GM10248 (cell line): ENCODE measurements around the gene CD74.

ENCODE experiments used
- CTCF ChIA-PET: fragments of 300-600 bp; sonication (Branson Sonifier 250); formaldehyde crosslinking; extraction: SDS; loops from one replicate; lab custom pipeline; 2021; ENCODE audit warnings: antibody characterized with exemption; lab: Yijun Ruan, JAX
- POLR2A ChIA-PET: fragments of 350-650 bp; sonication (Branson Sonifier 250); formaldehyde crosslinking; extraction: SDS; loops from one replicate; lab custom pipeline; 2020; ENCODE audit warnings: antibody characterized with exemption; lab: Yijun Ruan, JAX
- DNase-seq: peaks from one replicate; pipeline ENCODE4 v3.0.0; 2012; ENCODE audit errors: extremely low spot score
- TF ChIP-seq, protein P1 (sequence below): IDR thresholded peaks from 2 replicates; pipeline ENCODE4 v1.5.1; 2012; ENCODE audit warnings: mild to moderate bottlenecking, low read depth; ENCODE audit errors: extremely low read depth, missing control alignments, control extremely low read depth

CD74 gene

GRCh38 chr5:150407096-150407720 is 5.5 kb downstream of the CD74 start:
- CTCF ChIA-PET, result interaction anchor here (1.3 to 14.3 kb wide), 4 partner anchors 9 to 51 kb away, joined by 3 to 222 read pairs (median 6); no protein-coding TSS in a partner anchor
- TF ChIP-seq, protein P1, sequence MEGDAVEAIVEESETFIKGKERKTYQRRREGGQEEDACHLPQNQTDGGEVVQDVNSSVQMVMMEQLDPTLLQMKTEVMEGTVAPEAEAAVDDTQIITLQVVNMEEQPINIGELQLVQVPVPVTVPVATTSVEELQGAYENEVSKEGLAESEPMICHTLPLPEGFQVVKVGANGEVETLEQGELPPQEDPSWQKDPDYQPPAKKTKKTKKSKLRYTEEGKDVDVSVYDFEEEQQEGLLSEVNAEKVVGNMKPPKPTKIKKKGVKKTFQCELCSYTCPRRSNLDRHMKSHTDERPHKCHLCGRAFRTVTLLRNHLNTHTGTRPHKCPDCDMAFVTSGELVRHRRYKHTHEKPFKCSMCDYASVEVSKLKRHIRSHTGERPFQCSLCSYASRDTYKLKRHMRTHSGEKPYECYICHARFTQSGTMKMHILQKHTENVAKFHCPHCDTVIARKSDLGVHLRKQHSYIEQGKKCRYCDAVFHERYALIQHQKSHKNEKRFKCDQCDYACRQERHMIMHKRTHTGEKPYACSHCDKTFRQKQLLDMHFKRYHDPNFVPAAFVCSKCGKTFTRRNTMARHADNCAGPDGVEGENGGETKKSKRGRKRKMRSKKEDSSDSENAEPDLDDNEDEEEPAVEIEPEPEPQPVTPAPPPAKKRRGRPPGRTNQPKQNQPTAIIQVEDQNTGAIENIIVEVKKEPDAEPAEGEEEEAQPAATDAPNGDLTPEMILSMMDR, result no peak
- POLR2A ChIA-PET, result interaction anchor here (0.6 to 2.1 kb wide), 6 partner anchors 9 to 630 kb away, joined by 3 to 13 read pairs (median 4); no protein-coding TSS in a partner anchor
- no peak for DNase-seq

GRCh38 chr5:150406723-150407095 is 6.0 kb downstream of the CD74 start:
- no peak for DNase-seq
- ChIA-PET POLR2A (interaction anchor here (0.6 to 2.1 kb wide), 4 partner anchors 8 to 630 kb away, joined by 3 to 13 read pairs (median 4); no protein-coding TSS in a partner anchor), CTCF (interaction anchor here (1.3 to 14.3 kb wide), 4 partner anchors 8 to 52 kb away, joined by 3 to 222 read pairs (median 6); no protein-coding TSS in a partner anchor)
- TF ChIP-seq, protein P1, result no peak

DNA sequence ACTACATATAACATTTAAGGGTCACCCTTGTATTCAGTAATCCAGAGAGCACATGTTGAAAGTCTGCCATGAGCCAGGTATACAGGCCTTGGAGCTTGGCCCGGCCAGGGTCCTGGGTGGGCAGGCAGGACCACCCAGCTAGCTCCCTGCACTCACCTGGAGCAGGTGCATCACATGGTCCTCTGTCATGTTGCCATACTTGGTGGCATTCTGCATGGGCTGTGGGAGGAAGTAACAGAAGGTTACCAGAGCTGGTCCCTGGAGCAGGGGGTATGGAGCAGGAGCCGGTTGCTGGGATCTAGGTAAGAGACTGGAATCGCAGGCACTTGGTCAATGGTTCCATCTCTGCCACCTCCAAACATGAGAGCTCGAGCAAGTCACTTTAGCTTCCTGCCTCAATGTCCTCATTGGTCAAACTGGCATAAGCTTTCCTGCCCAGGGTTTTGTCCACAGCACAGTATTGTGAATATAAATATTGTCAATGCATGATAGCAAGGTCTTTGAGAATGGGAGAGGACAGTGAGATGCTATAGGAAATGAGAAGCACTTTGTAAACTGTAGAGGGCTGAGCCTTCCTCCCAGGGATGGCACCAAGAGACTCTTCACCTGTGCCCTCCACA is 6.5 kb downstream of the CD74 start:
- TF ChIP-seq, protein P1, result no peak
- DNase-seq, result no peak
- ChIA-PET POLR2A (interaction anchor here (0.6 to 2.1 kb wide), 4 partner anchors 8 to 629 kb away, joined by 3 to 13 read pairs (median 4); no protein-coding TSS in a partner anchor), CTCF (interaction anchor here (1.0 to 14.3 kb wide), 5 partner anchors 8 to 52 kb away, joined by 3 to 222 read pairs (median 5); no protein-coding TSS in a partner anchor)

DNA sequence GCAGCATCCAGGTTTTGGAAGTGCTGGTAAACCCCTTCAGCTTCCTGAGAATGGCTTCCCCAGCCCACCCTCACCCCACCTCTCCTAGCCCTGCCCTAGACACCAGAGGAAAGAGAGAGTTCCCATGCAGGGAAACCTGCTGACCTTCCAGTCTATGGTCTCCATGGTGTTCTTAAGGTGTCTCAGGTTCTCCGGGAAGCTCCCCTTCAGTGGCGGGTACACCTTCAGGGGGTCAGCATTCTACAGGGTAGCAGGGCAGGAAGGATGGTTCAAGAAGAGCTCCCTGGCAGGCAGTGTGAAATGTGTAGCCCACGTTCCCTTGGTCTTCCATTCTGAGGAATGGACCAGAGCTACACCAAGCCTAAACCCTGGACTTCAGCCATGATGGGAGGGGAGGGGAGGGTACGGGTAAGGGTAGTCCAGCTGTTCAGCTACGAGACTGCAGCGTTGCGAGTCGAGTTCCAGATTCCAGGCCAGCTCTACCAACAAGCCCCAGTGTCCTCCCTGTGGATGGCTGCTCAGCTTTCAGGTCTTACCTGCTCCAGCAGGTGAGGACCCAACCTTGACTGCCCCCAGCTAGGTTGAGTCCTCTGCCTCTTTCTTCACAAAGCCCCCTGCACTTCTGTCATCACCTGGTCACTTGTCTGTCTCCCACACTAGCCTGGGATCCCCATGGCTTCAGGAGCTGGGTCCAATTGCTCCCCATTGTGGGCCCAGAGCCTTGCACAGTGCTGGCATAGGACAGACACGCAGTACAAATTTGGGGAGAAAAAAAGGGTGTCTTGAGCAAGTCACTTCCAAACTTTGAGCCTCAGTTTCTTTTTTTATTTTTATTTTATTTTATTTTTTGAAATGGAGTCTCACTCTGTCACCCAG is 7.5 kb downstream of the CD74 start:
- POLR2A ChIA-PET, result interaction anchor here (0.7 to 1.2 kb wide), 6 partner anchors 8 to 401 kb away, joined by 3 to 7 read pairs (median 4); partner anchors contain the start of gene CD74
- DNase-seq, result no peak
- CTCF ChIA-PET, result interaction anchor here (0.8 to 14.3 kb wide), 4 partner anchors 8 to 30 kb away, joined by 3 to 222 read pairs (median 5); no protein-coding TSS in a partner anchor
- TF ChIP-seq, protein P1, result no peak

GRCh38 chr5:150404535-150404934 is 8.2 kb downstream of the CD74 start:
- CTCF ChIA-PET, result interaction anchor here (0.8 to 14.3 kb wide), 3 partner anchors 10 to 31 kb away, joined by 3 to 222 read pairs (median 7); no protein-coding TSS in a partner anchor
- TF ChIP-seq, protein P1, result no peak
- DNase-seq, result no peak
- POLR2A ChIA-PET, result interaction anchor here (0.8 to 1.2 kb wide), 5 partner anchors 8 to 40 kb away, joined by 3 to 7 read pairs (median 4); partner anchors contain the start of gene CD74

DNA sequence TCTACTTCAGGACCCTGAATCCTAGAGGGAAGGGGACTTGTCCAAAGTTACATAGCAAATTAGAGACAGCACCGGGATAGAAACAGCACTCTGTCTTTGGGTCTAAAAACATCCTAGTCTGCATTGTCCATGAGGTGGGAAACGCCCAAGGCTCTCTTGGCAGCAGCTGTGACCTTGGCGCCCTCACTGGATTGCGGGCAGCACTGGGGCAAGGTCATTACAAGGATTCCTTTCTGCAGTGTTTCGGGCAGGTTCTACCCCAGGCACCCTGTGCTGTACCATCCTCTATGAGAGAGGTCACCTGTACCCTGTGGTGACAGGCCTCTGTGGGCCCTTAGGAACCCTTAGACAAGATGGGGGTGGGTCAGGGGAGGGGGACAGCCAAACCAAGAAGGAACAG is 8.6 kb downstream of the CD74 start:
- TF ChIP-seq, protein P1, result no peak
- no peak for DNase-seq
- ChIA-PET POLR2A (interaction anchor here (0.8 to 1.2 kb wide), 4 partner anchors 9 to 41 kb away, joined by 3 to 7 read pairs (median 4); partner anchors contain the start of gene CD74), CTCF (interaction anchor here (2.0 to 14.3 kb wide), 2 partner anchors 10 to 31 kb away, joined by 7 to 222 read pairs; no protein-coding TSS in a partner anchor)
